K562 (cell line): ENCODE results near the gene IL5. TPM values are rescaled to one million over a fixed set of nuclear protein-coding genes. Genes with fewer than 3 reads are reported as not detected.

Experiments used
- BCLAF1 ChIP-seq, 2 experiments: fragments of 450-650 bp in 1 of 2; IDR thresholded peaks; 2 replicates each; pipeline ENCODE4 v1.6.1; 2011 to 2017; ENCODE audit warnings: low read depth in 2 of 2, antibody characterized with exemption in 1 of 2, borderline replicate concordance in 1 of 2, low read length in 1 of 2, mild to moderate bottlenecking in 1 of 2, mixed read lengths in 1 of 2; ENCODE audit not compliant: control insufficient read depth in 1 of 2
- C11orf30 ChIP-seq: fragments of 450-650 bp; IDR thresholded peaks from 2 replicates; pipeline ENCODE4 v1.6.1; 2016; ENCODE audit warnings: low read depth, mild to moderate bottlenecking
- CCNT2 ChIP-seq: IDR thresholded peaks from 2 replicates; pipeline ENCODE4 v1.6.1; 2011; ENCODE audit warnings: borderline replicate concordance, low read depth, mild to moderate bottlenecking, moderate library complexity, mixed read lengths, low read length; ENCODE audit not compliant: insufficient read length; ENCODE audit errors: extremely low read depth
- CREM ChIP-seq: IDR thresholded peaks from 2 replicates; pipeline ENCODE4 v1.6.1; 2014; ENCODE audit warnings: antibody characterized with exemption, low read depth
- EP400 ChIP-seq: fragments of 450-650 bp; IDR thresholded peaks from 2 replicates; pipeline ENCODE4 v1.6.1; 2017; ENCODE audit warnings: antibody characterized with exemption, mild to moderate bottlenecking, moderate library complexity
- ESRRA ChIP-seq: fragments of 450-650 bp; IDR thresholded peaks from 2 replicates; pipeline ENCODE4 v1.6.1; 2014; ENCODE audit warnings: low read depth, mild to moderate bottlenecking, moderate library complexity, borderline replicate concordance
- HMBOX1 ChIP-seq: sonication (generic); IDR thresholded peaks from 2 replicates; pipeline ENCODE4 v1.6.1; 2016
- KAT7 ChIP-seq: sonication (generic); formaldehyde crosslinking; IDR thresholded peaks from 2 replicates; pipeline ENCODE4 v1.8.0; 2022; ENCODE audit warnings: missing genetic modification reagents, mild to moderate bottlenecking, borderline replicate concordance
- MYNN ChIP-seq, 2 experiments: sonication (generic); formaldehyde crosslinking in 1 of 2; IDR thresholded peaks; 2 replicates each; pipeline versions ENCODE4 v1.5.0 to v1.6.1; 2016 to 2020; ENCODE audit warnings: antibody characterized with exemption in 1 of 2, missing genetic modification reagents in 1 of 2
- NCOA4 ChIP-seq: fragments of 450-650 bp; IDR thresholded peaks from 2 replicates; pipeline ENCODE4 v1.6.1; 2018; ENCODE audit warnings: mild to moderate bottlenecking; ENCODE audit not compliant: partially characterized antibody
- PHF8 ChIP-seq: fragments of 200-600 bp; sonication (generic); IDR thresholded peaks from 2 replicates; pipeline ENCODE4 v1.6.1; 2012; ENCODE audit warnings: mixed run types, mild to moderate bottlenecking, inconsistent platforms, low read length, moderate library complexity, borderline replicate concordance
- TAL1 ChIP-seq: fragments of 450-650 bp; IDR thresholded peaks from 2 replicates; pipeline ENCODE4 v1.6.1; 2016; ENCODE audit warnings: mild to moderate bottlenecking
- ZNF589 ChIP-seq: fragments of 200-800 bp; sonication (Bioruptor generic); IDR thresholded peaks from 2 replicates; pipeline ENCODE4 v1.6.1; 2016; ENCODE audit warnings: low read depth, missing genetic modification characterization, missing compliant biosample characterization
- ZNF644 ChIP-seq: fragments of 200-800 bp; sonication (Bioruptor generic); IDR thresholded peaks from 2 replicates; pipeline ENCODE4 v1.6.1; 2016; ENCODE audit warnings: low read depth, missing genetic modification characterization, missing compliant biosample characterization
- polyA plus RNA-seq, 8 experiments: library from polyadenylated mRNA; depleted of rRNA in 4 of 8; stranded (reverse) in 5 of 8; unstranded in 3 of 8; fragments of >200 nt; fragmentation: Nextera tagmentation in 2 of 8; fragmentation: Illumina TruSeq in 1 of 8; extraction: Ambion mirVana in 2 of 8; extraction: Trizol in 1 of 8; gene quantifications; 2 replicates each; pipeline versions ENCODE4 v1.2.1 to v1.2.3, GENCODE V29; 2011 to 2014; ENCODE audit warnings: inconsistent platforms in 1 of 8, missing spikeins in 1 of 8
- total RNA-seq, 7 experiments: library from RNA; depleted of rRNA in 6 of 7; stranded (reverse); fragments of >200 nt in 6 of 7; fragmentation: Illumina TruSeq in 2 of 7; extraction: Trizol in 2 of 7; gene quantifications; 2 replicates each; pipeline versions ENCODE4 v1.2.1 to v1.2.3, GENCODE V29; 2011 to 2021; ENCODE audit warnings: low replicate concordance in 1 of 7
- TF ChIP-seq, protein P1 (sequence below), 2 experiments: fragments of 150-350 bp in 1 of 2; IDR thresholded peaks; 2 replicates each; pipeline ENCODE4 v1.6.1; 2012 to 2016; ENCODE audit warnings: low read depth in 2 of 2, low read length in 2 of 2, mild to moderate bottlenecking in 1 of 2, moderate library complexity in 1 of 2
- TF ChIP-seq, protein P2 (sequence below): fragments of 150-350 bp; conservative IDR thresholded peaks from 2 replicates; pipeline ENCODE4 v1.6.1; 2014; ENCODE audit warnings: low read length

IL5 gene
- total and polyA plus RNA-seq, 9 of the 15 experiments (the other 6 are each of a cell fraction or from before 2014, with no cell fraction given), result 0.44 TPM; not detected in 8

DNA sequence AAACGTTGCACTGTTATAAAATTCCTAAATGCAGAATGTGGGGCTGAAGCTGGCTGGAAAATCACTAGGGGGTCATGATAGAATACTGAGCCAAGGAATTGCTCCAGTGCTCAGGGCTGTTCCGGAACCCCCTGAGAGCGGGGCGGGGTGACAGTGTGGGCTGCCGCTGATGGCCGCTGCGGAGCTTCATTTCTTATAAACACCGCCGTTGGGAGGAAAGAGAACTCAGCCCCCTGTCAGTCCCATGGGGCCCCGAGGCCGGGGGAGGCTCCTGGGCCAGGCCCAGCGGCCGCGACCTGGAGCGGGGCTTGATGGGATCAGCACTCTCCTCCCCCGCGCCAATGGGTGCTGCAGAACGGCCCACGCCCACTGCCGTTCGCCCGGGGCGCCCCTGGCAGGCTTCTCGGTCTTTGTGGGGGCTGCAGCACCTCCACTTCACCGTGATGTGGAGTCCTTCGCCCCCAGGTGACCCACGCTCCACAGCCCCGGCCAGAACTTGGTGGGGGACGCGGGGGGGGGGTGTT, 47.6 kb downstream of the IL5 start (continued):
- TF ChIP-seq, protein P1, sequence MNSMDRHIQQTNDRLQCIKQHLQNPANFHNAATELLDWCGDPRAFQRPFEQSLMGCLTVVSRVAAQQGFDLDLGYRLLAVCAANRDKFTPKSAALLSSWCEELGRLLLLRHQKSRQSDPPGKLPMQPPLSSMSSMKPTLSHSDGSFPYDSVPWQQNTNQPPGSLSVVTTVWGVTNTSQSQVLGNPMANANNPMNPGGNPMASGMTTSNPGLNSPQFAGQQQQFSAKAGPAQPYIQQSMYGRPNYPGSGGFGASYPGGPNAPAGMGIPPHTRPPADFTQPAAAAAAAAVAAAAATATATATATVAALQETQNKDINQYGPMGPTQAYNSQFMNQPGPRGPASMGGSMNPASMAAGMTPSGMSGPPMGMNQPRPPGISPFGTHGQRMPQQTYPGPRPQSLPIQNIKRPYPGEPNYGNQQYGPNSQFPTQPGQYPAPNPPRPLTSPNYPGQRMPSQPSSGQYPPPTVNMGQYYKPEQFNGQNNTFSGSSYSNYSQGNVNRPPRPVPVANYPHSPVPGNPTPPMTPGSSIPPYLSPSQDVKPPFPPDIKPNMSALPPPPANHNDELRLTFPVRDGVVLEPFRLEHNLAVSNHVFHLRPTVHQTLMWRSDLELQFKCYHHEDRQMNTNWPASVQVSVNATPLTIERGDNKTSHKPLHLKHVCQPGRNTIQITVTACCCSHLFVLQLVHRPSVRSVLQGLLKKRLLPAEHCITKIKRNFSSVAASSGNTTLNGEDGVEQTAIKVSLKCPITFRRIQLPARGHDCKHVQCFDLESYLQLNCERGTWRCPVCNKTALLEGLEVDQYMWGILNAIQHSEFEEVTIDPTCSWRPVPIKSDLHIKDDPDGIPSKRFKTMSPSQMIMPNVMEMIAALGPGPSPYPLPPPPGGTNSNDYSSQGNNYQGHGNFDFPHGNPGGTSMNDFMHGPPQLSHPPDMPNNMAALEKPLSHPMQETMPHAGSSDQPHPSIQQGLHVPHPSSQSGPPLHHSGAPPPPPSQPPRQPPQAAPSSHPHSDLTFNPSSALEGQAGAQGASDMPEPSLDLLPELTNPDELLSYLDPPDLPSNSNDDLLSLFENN (IDR thresholded peaks at IDR 0.05; ENCODE audit: low read depth in 2 of 2, low read length in 2 of 2), result peak in 1 of 2 experiments; percentile 46; a peak in 1 of 4 replicates
- TF ChIP-seq KAT7 (CRISPR knock-in tag) (no peak), CCNT2 (peak; percentile 96), TAL1 (0 out of 2 replicates have a peak, but pooled peaks have one; percentile 7), CREM (peak; percentile 44; the same call in 1 of the 2 replicates), ESRRA (peak; percentile 56), MYNN (IDR thresholded peaks at IDR 0.05) (peak; percentile 69; the same call in 1 of the 2 replicates), MYNN (CRISPR knock-in tag; IDR thresholded peaks at IDR 0.05) (no peak), ZNF589 (CRISPR knock-in tag) (peak; percentile 63), NCOA4 (no peak), EP400 (peak; percentile 76), C11orf30 (peak; percentile 84), HMBOX1 (no peak), PHF8 (peak; percentile 41; the same call in 1 of the 2 replicates), ZNF644 (tag) (peak; percentile 75; the same call in 1 of the 2 replicates), BCLAF1 (IDR thresholded peaks at IDR 0.05; ENCODE audit: borderline replicate concordance in 1 of 2, control insufficient read depth in 1 of 2, low read depth in 2 of 2, low read length in 1 of 2) (0 out of 4 replicates have a peak, but pooled peaks of 1 of the 2 experiments have one; percentile 28)
- TF ChIP-seq, protein P2, sequence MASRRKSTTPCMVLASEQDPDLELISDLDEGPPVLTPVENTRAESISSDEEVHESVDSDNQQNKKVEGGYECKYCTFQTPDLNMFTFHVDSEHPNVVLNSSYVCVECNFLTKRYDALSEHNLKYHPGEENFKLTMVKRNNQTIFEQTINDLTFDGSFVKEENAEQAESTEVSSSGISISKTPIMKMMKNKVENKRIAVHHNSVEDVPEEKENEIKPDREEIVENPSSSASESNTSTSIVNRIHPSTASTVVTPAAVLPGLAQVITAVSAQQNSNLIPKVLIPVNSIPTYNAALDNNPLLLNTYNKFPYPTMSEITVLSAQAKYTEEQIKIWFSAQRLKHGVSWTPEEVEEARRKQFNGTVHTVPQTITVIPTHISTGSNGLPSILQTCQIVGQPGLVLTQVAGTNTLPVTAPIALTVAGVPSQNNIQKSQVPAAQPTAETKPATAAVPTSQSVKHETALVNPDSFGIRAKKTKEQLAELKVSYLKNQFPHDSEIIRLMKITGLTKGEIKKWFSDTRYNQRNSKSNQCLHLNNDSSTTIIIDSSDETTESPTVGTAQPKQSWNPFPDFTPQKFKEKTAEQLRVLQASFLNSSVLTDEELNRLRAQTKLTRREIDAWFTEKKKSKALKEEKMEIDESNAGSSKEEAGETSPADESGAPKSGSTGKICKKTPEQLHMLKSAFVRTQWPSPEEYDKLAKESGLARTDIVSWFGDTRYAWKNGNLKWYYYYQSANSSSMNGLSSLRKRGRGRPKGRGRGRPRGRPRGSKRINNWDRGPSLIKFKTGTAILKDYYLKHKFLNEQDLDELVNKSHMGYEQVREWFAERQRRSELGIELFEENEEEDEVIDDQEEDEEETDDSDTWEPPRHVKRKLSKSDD, result 0 out of 2 replicates have a peak, but pooled peaks have one; percentile 11
